ENCODE data around the gene EFNA2. TPM values are rescaled to one million over a fixed set of nuclear protein-coding genes. Genes with fewer than 3 reads are reported as not detected.

Gene EFNA2
- total and polyA plus RNA-seq, 2 of the 8 experiments (the other 6 are each of a cell fraction or from before 2014, with no cell fraction given), result 4.0 to 7.0 TPM

DNA sequence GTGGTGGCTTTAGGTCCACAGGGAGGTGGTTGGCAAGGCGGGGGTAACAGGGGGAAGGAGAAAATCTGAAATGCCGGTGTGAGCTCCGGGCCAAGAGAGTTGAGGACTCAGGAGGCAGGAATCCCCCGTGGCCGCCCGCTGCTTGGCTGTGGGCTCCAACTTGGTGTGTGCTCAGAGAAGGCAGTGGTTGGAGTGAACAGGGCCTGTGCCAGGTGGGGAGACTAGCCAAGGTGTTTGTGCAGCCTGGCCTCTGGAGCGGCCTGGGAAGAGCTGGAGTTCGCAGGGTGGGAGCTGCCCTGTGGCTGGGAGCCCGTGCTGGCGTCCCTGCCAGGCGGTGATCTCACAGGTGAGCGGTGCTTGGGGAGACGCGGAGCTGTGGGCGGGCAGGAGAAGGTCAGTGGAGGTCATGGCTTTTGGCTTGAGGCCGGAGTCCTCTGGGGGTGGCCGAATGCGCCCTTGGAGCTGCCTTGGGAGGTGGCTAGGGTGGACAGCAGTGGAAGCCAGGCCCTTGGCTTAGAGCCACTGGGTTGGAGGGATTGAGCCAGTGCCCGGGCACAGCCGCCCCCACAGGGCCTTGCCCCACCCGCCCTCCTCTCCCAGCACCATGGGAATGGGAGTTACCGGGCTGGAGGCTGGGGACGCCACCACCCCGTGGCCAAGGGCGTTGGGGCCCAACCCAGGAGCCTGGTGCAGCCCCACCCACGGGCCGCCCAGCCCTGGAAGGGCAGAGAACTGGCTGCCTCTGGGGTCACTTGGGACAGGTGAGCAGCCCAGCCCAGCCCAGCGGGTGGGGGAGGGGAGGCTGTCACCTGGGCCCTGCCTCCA lies 23.7 kb upstream of the EFNA2 start (continued):
- TF ChIP-seq, protein P1, sequence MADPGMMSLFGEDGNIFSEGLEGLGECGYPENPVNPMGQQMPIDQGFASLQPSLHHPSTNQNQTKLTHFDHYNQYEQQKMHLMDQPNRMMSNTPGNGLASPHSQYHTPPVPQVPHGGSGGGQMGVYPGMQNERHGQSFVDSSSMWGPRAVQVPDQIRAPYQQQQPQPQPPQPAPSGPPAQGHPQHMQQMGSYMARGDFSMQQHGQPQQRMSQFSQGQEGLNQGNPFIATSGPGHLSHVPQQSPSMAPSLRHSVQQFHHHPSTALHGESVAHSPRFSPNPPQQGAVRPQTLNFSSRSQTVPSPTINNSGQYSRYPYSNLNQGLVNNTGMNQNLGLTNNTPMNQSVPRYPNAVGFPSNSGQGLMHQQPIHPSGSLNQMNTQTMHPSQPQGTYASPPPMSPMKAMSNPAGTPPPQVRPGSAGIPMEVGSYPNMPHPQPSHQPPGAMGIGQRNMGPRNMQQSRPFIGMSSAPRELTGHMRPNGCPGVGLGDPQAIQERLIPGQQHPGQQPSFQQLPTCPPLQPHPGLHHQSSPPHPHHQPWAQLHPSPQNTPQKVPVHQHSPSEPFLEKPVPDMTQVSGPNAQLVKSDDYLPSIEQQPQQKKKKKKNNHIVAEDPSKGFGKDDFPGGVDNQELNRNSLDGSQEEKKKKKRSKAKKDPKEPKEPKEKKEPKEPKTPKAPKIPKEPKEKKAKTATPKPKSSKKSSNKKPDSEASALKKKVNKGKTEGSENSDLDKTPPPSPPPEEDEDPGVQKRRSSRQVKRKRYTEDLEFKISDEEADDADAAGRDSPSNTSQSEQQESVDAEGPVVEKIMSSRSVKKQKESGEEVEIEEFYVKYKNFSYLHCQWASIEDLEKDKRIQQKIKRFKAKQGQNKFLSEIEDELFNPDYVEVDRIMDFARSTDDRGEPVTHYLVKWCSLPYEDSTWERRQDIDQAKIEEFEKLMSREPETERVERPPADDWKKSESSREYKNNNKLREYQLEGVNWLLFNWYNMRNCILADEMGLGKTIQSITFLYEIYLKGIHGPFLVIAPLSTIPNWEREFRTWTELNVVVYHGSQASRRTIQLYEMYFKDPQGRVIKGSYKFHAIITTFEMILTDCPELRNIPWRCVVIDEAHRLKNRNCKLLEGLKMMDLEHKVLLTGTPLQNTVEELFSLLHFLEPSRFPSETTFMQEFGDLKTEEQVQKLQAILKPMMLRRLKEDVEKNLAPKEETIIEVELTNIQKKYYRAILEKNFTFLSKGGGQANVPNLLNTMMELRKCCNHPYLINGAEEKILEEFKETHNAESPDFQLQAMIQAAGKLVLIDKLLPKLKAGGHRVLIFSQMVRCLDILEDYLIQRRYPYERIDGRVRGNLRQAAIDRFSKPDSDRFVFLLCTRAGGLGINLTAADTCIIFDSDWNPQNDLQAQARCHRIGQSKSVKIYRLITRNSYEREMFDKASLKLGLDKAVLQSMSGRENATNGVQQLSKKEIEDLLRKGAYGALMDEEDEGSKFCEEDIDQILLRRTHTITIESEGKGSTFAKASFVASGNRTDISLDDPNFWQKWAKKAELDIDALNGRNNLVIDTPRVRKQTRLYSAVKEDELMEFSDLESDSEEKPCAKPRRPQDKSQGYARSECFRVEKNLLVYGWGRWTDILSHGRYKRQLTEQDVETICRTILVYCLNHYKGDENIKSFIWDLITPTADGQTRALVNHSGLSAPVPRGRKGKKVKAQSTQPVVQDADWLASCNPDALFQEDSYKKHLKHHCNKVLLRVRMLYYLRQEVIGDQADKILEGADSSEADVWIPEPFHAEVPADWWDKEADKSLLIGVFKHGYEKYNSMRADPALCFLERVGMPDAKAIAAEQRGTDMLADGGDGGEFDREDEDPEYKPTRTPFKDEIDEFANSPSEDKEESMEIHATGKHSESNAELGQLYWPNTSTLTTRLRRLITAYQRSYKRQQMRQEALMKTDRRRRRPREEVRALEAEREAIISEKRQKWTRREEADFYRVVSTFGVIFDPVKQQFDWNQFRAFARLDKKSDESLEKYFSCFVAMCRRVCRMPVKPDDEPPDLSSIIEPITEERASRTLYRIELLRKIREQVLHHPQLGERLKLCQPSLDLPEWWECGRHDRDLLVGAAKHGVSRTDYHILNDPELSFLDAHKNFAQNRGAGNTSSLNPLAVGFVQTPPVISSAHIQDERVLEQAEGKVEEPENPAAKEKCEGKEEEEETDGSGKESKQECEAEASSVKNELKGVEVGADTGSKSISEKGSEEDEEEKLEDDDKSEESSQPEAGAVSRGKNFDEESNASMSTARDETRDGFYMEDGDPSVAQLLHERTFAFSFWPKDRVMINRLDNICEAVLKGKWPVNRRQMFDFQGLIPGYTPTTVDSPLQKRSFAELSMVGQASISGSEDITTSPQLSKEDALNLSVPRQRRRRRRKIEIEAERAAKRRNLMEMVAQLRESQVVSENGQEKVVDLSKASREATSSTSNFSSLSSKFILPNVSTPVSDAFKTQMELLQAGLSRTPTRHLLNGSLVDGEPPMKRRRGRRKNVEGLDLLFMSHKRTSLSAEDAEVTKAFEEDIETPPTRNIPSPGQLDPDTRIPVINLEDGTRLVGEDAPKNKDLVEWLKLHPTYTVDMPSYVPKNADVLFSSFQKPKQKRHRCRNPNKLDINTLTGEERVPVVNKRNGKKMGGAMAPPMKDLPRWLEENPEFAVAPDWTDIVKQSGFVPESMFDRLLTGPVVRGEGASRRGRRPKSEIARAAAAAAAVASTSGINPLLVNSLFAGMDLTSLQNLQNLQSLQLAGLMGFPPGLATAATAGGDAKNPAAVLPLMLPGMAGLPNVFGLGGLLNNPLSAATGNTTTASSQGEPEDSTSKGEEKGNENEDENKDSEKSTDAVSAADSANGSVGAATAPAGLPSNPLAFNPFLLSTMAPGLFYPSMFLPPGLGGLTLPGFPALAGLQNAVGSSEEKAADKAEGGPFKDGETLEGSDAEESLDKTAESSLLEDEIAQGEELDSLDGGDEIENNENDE (IDR thresholded peaks at IDR 0.05; ENCODE audit: insufficient replicate concordance, low read length), result no peak
- no peak for TF ChIP-seq RBBP5 (IDR thresholded peaks at IDR 0.05; ENCODE audit: borderline replicate concordance, low read depth, low read length)
- TF ChIP-seq, protein P2, sequence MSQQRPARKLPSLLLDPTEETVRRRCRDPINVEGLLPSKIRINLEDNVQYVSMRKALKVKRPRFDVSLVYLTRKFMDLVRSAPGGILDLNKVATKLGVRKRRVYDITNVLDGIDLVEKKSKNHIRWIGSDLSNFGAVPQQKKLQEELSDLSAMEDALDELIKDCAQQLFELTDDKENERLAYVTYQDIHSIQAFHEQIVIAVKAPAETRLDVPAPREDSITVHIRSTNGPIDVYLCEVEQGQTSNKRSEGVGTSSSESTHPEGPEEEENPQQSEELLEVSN (IDR thresholded peaks at IDR 0.05), result no peak
- peak in 1 of 2 experiments; percentile 16; a peak in 1 of 3 replicates for TF ChIP-seq POLR2A (IDR thresholded peaks at IDR 0.05; ENCODE audit: control extremely low read depth in 1 of 2, low read depth in 2 of 2, low read length in 2 of 2)
- TF ChIP-seq CBX8 (IDR thresholded peaks at IDR 0.05; ENCODE audit: borderline replicate concordance, low read depth, low read length), result no peak
- TF ChIP-seq SIRT6 (IDR thresholded peaks at IDR 0.05; ENCODE audit: low read length), result no peak
